A673 (cell line): ENCODE data around the gene PLOD2. TPM values are rescaled to one million over a fixed set of nuclear protein-coding genes. Genes with fewer than 3 reads are reported as not detected.

Experiments used
- BruUV-seq: library from RNA; stranded (reverse); fragments of 400-500 nt; replicated peaks from 2 replicates; lab custom pipeline; 2021; lab: Mats Ljungman, UMichigan
- CTCF ChIA-PET: fragments of 300-600 bp; sonication (Branson Sonifier 250); formaldehyde crosslinking; loops from one replicate; lab custom pipeline; 2022; ENCODE audit warnings: antibody characterized with exemption; lab: Charles Lee
- POLR2A ChIA-PET: fragments of 300-600 bp; sonication (Branson Sonifier 250); formaldehyde crosslinking; loops from one replicate; lab custom pipeline; 2022; ENCODE audit warnings: antibody characterized with exemption; ENCODE audit not compliant: low non-redundant PET; lab: Charles Lee
- DNase-seq: peaks from one replicate; pipeline ENCODE4 v3.0.0-alpha.2; 2015; ENCODE audit warnings: low spot score
- H3K27ac ChIP-seq: fragments of 200-600 bp; sonication (generic); 2 replicates; pipeline ENCODE4 v1.5.1; 2016; ENCODE audit warnings: mixed run types, low read depth, mild to moderate bottlenecking, mixed read lengths, antibody characterized with exemption, low read length; ENCODE audit not compliant: poor library complexity, severe bottlenecking
- H3K27me3 ChIP-seq: fragments of 200-600 bp; sonication (generic); replicated peaks from 2 replicates; pipeline ENCODE4 v1.6.1; 2017; ENCODE audit warnings: mixed run types, low read depth, mild to moderate bottlenecking, mixed read lengths, antibody characterized with exemption, low read length; ENCODE audit not compliant: insufficient read depth, poor library complexity
- H3K36me3 ChIP-seq: fragments of 200-600 bp; sonication (generic); 2 replicates; pipeline ENCODE4 v1.6.1; 2016; ENCODE audit warnings: mixed run types, mild to moderate bottlenecking, mixed read lengths, antibody characterized with exemption, low read length; ENCODE audit not compliant: insufficient read depth, poor library complexity, severe bottlenecking
- H3K4me1 ChIP-seq: fragments of 200-600 bp; sonication (generic); 2 replicates; pipeline ENCODE4 v1.6.1; 2017; ENCODE audit warnings: mixed run types, mild to moderate bottlenecking, mixed read lengths, antibody characterized with exemption, low read length; ENCODE audit not compliant: insufficient read depth, poor library complexity, severe bottlenecking
- H3K4me3 ChIP-seq: fragments of 200-600 bp; sonication (generic); 2 replicates; pipeline ENCODE4 v1.5.1; 2016; ENCODE audit warnings: low read depth, mixed run types, mild to moderate bottlenecking, mixed read lengths, low read length; ENCODE audit not compliant: poor library complexity, severe bottlenecking
- H3K9me3 ChIP-seq: fragments of 200-600 bp; sonication (generic); 2 replicates; pipeline ENCODE4 v1.6.1; 2016; ENCODE audit warnings: mixed run types, low read depth, mild to moderate bottlenecking, mixed read lengths, antibody characterized with exemption, low read length; ENCODE audit not compliant: poor library complexity, severe bottlenecking
- EZH2 ChIP-seq: fragments of 200-600 bp; sonication (generic); IDR thresholded peaks from 2 replicates; pipeline ENCODE4 v1.6.1; 2017; ENCODE audit warnings: borderline replicate concordance, low read depth, mild to moderate bottlenecking, mixed read lengths, antibody characterized with exemption, low read length; ENCODE audit not compliant: poor library complexity, severe bottlenecking
- intact Hi-C: fragments of 100-400 bp; cut with micrococcal nuclease; formaldehyde crosslinking; loops from one replicate; pipeline ENCODE4 v1.10.0; 2022; ENCODE audit not compliant: unreplicated experiment
- total RNA-seq: library from RNA; stranded (reverse); gene quantifications from 2 replicates; pipeline ENCODE4 v1.2.3, GENCODE V29; 2021
- TF ChIP-seq, protein P1 (sequence below): fragments of 300-800, 200-600 bp; sonication (generic); conservative IDR thresholded peaks from 2 replicates; pipeline ENCODE4 v1.5.1; 2017; ENCODE audit warnings: low read depth, mild to moderate bottlenecking, antibody characterized with exemption, low read length, moderate library complexity, mixed read lengths

The PLOD2 gene
- total RNA-seq, 1 experiment from 2014 or later, result 34.6 TPM

- H3K4me1 ChIP-seq, result no peaks in the 10 kb centered on the region
- no peaks in the 10 kb centered on the region for H3K27me3 ChIP-seq
- no peak overlapping the region for H3K27ac ChIP-seq
- intact Hi-C loops, result no loop called here
- TF ChIP-seq EZH2, result no peak
- TF ChIP-seq, protein P1, sequence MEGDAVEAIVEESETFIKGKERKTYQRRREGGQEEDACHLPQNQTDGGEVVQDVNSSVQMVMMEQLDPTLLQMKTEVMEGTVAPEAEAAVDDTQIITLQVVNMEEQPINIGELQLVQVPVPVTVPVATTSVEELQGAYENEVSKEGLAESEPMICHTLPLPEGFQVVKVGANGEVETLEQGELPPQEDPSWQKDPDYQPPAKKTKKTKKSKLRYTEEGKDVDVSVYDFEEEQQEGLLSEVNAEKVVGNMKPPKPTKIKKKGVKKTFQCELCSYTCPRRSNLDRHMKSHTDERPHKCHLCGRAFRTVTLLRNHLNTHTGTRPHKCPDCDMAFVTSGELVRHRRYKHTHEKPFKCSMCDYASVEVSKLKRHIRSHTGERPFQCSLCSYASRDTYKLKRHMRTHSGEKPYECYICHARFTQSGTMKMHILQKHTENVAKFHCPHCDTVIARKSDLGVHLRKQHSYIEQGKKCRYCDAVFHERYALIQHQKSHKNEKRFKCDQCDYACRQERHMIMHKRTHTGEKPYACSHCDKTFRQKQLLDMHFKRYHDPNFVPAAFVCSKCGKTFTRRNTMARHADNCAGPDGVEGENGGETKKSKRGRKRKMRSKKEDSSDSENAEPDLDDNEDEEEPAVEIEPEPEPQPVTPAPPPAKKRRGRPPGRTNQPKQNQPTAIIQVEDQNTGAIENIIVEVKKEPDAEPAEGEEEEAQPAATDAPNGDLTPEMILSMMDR, result no peak
- BruUV-seq, result no TSS peak
- H3K4me3 ChIP-seq, result no peak overlapping the region
- ChIA-PET CTCF (no interaction called here), POLR2A (no interaction called here)
- H3K36me3 ChIP-seq, result no peaks in the 10 kb centered on the region
- DNase-seq, result no peak
- no peaks in the 10 kb centered on the region for H3K9me3 ChIP-seq
Measured at GRCh38 chr3:146052056-146052790, 108.8 kb downstream of the PLOD2 start.

GRCh38 chr3:146050691-146051090 lies 110.3 kb downstream of the PLOD2 start:
- Histone ChIP-seq H3K4me1 (no peaks in the 10 kb centered on the region), H3K36me3 (no peaks in the 10 kb centered on the region), H3K27me3 (no peaks in the 10 kb centered on the region), H3K9me3 (no peaks in the 10 kb centered on the region), H3K27ac (no peak overlapping the region), H3K4me3 (no peak overlapping the region)
- ChIA-PET CTCF (no interaction called here), POLR2A (no interaction called here)
- no TSS peak for BruUV-seq
- no peak for DNase-seq
- TF ChIP-seq EZH2, result no peak
- TF ChIP-seq, protein P1, result no peak
- intact Hi-C loops, result no loop called here

DNA sequence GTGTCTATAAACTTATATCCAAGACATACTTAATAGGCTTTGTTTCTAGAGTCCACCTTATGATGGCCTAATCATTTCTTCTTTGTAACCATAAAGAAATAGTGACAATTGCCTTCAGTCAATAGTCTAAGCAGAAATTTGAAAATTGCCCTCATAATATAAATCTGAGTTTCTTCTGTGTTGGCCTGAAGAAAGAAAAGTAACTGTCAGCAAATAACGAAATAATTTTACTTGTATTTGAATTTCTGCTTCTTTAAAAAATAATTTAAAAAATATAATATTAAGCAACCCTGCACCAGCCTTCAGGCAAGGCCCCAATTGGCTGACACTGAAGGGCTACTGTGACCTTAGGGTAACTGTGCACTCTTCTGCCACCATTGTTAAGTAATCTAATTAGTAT lies 113.5 kb downstream of the PLOD2 start:
- Histone ChIP-seq H3K36me3 (no peaks in the 10 kb centered on the region), H3K4me3 (no peak overlapping the region), H3K27ac (no peak overlapping the region), H3K27me3 (no peaks in the 10 kb centered on the region), H3K9me3 (no peaks in the 10 kb centered on the region), H3K4me1 (no peaks in the 10 kb centered on the region)
- BruUV-seq, result no TSS peak
- TF ChIP-seq EZH2, result no peak
- TF ChIP-seq, protein P1, result no peak
- intact Hi-C loops, result no loop called here
- DNase-seq, result no peak
- ChIA-PET CTCF (no interaction called here), POLR2A (no interaction called here)
